Measurements from ENCODE around the gene WNT16.
"Not testable (repeated sequence)": the region's sequence is repeated elsewhere in the genome, so short reads cannot be mapped to it uniquely, and the experiment has no call there.

Gene WNT16

DNA sequence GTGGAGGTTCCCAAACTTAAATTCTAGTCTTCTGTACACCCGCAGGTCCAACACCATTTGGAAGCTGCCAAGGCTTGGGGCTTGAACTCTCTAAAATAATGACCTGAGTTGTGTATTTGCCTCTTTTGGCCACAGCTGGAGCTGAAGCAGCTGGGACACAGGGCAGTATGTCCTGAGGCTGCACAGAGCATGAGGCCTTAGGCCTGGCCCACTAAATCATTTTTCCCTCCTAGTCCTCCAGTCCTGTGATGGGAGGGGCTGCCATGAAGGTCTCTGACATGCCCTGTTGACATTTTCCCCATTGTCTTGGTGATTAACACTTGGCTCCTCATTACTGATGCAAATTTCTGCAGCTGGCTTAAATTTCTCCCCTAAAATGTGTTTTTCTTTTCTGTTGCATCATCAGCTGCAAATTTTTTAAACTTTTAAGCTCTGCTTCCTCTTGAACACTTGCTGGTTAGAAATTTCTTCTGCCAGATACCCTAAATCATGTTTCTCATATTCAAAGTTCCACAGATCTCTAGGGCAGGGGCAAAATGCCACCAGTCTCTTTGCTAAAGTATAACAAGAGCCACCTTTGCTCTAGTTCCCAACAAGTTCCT is 43.6 kb upstream of the WNT16 start:
- in situ Hi-C loops (cut with HindIII; ENCODE audit: low pct_ligation_motif_present, low sequenced_read_pairs) = no loop called here

DNA sequence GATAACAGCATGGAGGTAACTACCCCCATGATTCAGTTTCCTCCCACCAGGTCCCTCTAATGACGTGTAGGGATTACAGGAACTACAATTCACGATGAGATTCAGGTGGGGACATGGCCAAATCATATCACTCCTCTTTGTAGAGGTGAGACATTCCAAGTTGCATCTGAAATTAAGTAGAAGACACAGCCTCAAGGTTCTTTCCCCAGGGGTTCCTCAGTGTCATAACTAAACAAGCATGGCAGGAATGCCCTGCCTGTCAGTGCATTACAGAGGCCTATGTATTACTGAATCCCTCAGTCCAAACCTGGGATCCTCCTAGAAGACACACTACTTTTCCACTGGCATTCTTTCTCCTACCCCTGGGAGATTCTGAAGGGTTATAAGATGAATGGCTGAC is 42.6 kb upstream of the WNT16 start:
- no peaks in the 10 kb centered on the region for H3K36me3 ChIP-seq (replicated peaks)
- no peak overlapping the region for H3K27ac ChIP-seq
- H3K27me3 ChIP-seq (replicated peaks) = no peaks in the 10 kb centered on the region
- DNase-seq = no peak
- in situ Hi-C loops (cut with HindIII; ENCODE audit: low pct_ligation_motif_present, low sequenced_read_pairs) = no loop called here
- TF ChIP-seq, protein P1, sequence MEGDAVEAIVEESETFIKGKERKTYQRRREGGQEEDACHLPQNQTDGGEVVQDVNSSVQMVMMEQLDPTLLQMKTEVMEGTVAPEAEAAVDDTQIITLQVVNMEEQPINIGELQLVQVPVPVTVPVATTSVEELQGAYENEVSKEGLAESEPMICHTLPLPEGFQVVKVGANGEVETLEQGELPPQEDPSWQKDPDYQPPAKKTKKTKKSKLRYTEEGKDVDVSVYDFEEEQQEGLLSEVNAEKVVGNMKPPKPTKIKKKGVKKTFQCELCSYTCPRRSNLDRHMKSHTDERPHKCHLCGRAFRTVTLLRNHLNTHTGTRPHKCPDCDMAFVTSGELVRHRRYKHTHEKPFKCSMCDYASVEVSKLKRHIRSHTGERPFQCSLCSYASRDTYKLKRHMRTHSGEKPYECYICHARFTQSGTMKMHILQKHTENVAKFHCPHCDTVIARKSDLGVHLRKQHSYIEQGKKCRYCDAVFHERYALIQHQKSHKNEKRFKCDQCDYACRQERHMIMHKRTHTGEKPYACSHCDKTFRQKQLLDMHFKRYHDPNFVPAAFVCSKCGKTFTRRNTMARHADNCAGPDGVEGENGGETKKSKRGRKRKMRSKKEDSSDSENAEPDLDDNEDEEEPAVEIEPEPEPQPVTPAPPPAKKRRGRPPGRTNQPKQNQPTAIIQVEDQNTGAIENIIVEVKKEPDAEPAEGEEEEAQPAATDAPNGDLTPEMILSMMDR (IDR thresholded peaks at IDR 0.05; ENCODE audit: low read depth, low read length, missing control alignments) = no peak
- no peak overlapping the region for H3K4me3 ChIP-seq (ENCODE audit: low read depth, low read length)

More for the DNA sequence above, 43.6 kb upstream of the WNT16 start:
- TF ChIP-seq, protein P1 (IDR thresholded peaks at IDR 0.05; ENCODE audit: low read depth, low read length, missing control alignments) = no peak
- no peak for DNase-seq
- Histone ChIP-seq H3K27ac (no peak overlapping the region), H3K4me3 (ENCODE audit: low read depth, low read length) (no peak overlapping the region), H3K36me3 (replicated peaks) (no peaks in the 10 kb centered on the region), H3K27me3 (replicated peaks) (no peaks in the 10 kb centered on the region)

GRCh38 chr7:121286742-121287734 is 41.8 kb upstream of the WNT16 start:
- no peak for DNase-seq
- Histone ChIP-seq H3K36me3 (replicated peaks) (no peaks in the 10 kb centered on the region), H3K4me3 (ENCODE audit: low read depth, low read length) (no peak overlapping the region), H3K27ac (no peak overlapping the region), H3K27me3 (replicated peaks) (no peaks in the 10 kb centered on the region)
- in situ Hi-C loops (cut with HindIII; ENCODE audit: low pct_ligation_motif_present, low sequenced_read_pairs) = no loop called here
- TF ChIP-seq, protein P1 (IDR thresholded peaks at IDR 0.05; ENCODE audit: low read depth, low read length, missing control alignments) = no peak

DNA sequence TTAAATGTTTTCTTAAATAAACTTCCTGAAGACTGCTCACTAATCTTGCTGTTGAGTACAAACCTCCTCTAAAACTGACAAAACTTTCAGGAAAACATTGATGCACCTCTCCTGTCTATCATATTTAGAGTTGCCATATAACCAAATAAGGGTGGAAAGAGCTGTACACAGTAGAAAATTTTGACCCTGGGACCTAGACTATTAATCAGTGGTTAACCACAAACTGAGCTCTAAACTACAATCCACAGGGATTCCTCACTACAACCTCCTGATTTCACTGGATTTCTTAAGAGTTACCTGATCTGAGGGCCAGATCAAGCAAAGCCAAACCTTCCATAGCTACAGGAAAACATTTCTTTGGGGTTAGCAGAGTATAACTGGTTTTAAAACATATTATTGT is 39.9 kb upstream of the WNT16 start:
- Histone ChIP-seq H3K27ac (peak overlapping the region; percentile 12), H3K36me3 (replicated peaks) (no peaks in the 10 kb centered on the region), H3K4me3 (ENCODE audit: low read depth, low read length) (no peak overlapping the region), H3K27me3 (replicated peaks) (no peaks in the 10 kb centered on the region)
- DNase-seq = peak; percentile 61
- in situ Hi-C loops (cut with HindIII; ENCODE audit: low pct_ligation_motif_present, low sequenced_read_pairs) = no loop called here
- TF ChIP-seq, protein P1 (IDR thresholded peaks at IDR 0.05; ENCODE audit: low read depth, low read length, missing control alignments) = no peak

GRCh38 chr7:121289930-121290329 is 38.9 kb upstream of the WNT16 start:
- H3K27ac ChIP-seq; H3K27me3 ChIP-seq (replicated peaks); H3K4me3 ChIP-seq (ENCODE audit: low read depth, low read length); H3K36me3 ChIP-seq (replicated peaks); in situ Hi-C loops (cut with HindIII; ENCODE audit: low pct_ligation_motif_present, low sequenced_read_pairs); DNase-seq: not testable (repeated sequence)

DNA sequence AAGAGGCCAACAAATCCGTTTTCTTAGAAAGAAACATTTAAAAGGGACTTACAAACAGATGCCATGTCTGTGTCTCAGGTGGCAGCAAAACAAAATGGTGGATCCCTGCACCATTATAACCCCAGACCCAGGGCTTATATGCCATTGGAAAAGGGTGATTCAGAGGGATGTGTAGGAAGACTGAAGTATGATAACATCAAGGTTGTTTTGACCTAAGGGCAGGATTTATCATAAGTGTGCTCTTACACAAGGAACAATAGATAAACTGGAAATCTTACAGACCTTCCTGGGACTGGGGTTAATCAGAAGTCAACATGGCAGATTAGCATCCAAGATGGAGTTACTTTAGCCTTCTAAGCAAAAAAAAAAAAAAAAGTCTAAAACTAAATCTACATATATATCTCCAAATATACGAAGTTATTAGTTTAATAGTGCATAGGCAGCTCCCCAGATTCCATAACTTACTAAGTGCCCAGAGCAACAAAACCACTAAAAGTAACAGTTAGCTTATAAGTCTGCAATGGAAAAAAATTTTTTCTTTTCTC is 34.3 kb upstream of the WNT16 start:
- TF ChIP-seq, protein P1 (IDR thresholded peaks at IDR 0.05; ENCODE audit: low read depth, low read length, missing control alignments) = no peak
- no peaks in the 10 kb centered on the region for H3K36me3 ChIP-seq (replicated peaks)
- H3K27me3 ChIP-seq (replicated peaks) = no peaks in the 10 kb centered on the region
- H3K4me3 ChIP-seq (ENCODE audit: low read depth, low read length) = no peak overlapping the region
- in situ Hi-C loops (cut with HindIII; ENCODE audit: low pct_ligation_motif_present, low sequenced_read_pairs) = no loop called here
- no peak overlapping the region for H3K27ac ChIP-seq
- no peak for DNase-seq
